ENCODE measurements around the gene PIK3R2.

GRCh38 chr19:18179957-18180356 lies 27.0 kb downstream of the PIK3R2 start:
- no peak for TF ChIP-seq CTCF (conservative IDR thresholded peaks at IDR 0.05; ENCODE audit: low read length)
- no peak for TF ChIP-seq EZH2phosphoT487 (IDR thresholded peaks at IDR 0.05; ENCODE audit: borderline replicate concordance)
